ENCODE data around the gene LBH. TPM values are rescaled to one million over a fixed set of nuclear protein-coding genes. Genes with fewer than 3 reads are reported as not detected.
"Not testable (repeated sequence)": the region's sequence is repeated elsewhere in the genome, so short reads cannot be mapped to it uniquely, and the experiment has no call there.

The LBH gene
- total and polyA plus RNA-seq, 5 donors from 2014 or later: 215 to 299 (median 232) TPM

- H3K27me3 ChIP-seq (ENCODE audit: control insufficient read depth, insufficient read depth, low read length): no peaks in the 10 kb centered on the region
- Mint-ChIP-seq H3K4me3 (peak overlapping the region; percentile 23 to 84 (median 82)), H3K4me1 (peaks cover 22 to 76% (median 42%) of the 10 kb centered on the region in 4 donors), H3K9me3 (peaks cover 0 to 4% (median 0%) of the 10 kb centered on the region in 7 donors), H3K27me3 (no peaks in the 10 kb centered on the region), H3K27ac (peak overlapping the region; percentile 90 to 99 (median 99)), H3K36me3 (no peaks in the 10 kb centered on the region)
- peak overlapping the region; percentile 78 for H3K27ac ChIP-seq (ENCODE audit: insufficient read depth, low read length, poor library complexity, severe bottlenecking)
- H3K4me3 ChIP-seq (ENCODE audit: low read depth, low read length): peak overlapping the region; percentile 58
- H3K9me3 ChIP-seq (ENCODE audit: control insufficient read depth in 2 of 2, low read length in 2 of 2): no peaks in the 10 kb centered on the region
- peak in 2 of 3 donors; percentile 11 to 53 for DNase-seq
- ATAC-seq (ENCODE audit: low read depth in 2 of 2): no peak
- peaks cover 42% of the 10 kb centered on the region for H3K4me1 ChIP-seq (ENCODE audit: control insufficient read depth, insufficient read depth, low read length, poor library complexity, severe bottlenecking)
- H3K36me3 ChIP-seq (ENCODE audit: control insufficient read depth, insufficient read depth, low read length): no peaks in the 10 kb centered on the region
These were observed 36.0 kb downstream of the LBH start for GRCh38 chr2:30267161-30267975.

GRCh38 chr2:30268296-30268871, 37.0 kb downstream of the LBH start:
- Mint-ChIP-seq H3K4me1 (peaks cover 22 to 72% (median 45%) of the 10 kb centered on the region in 4 donors), H3K27ac (peak overlapping the region in 2 of 3 donors; percentile 75 to 90), H3K36me3 (no peaks in the 10 kb centered on the region), H3K27me3 (no peaks in the 10 kb centered on the region), H3K4me3 (peak overlapping the region in 2 of 4 donors; percentile 21 to 80), H3K9me3 (no peaks in the 10 kb centered on the region)
- Histone ChIP-seq H3K36me3 (ENCODE audit: control insufficient read depth, insufficient read depth, low read length) (no peaks in the 10 kb centered on the region), H3K9me3 (ENCODE audit: control insufficient read depth in 2 of 2, low read length in 2 of 2) (no peaks in the 10 kb centered on the region), H3K27ac (ENCODE audit: insufficient read depth, low read length, poor library complexity, severe bottlenecking) (no peak overlapping the region), H3K4me1 (ENCODE audit: control insufficient read depth, insufficient read depth, low read length, poor library complexity, severe bottlenecking) (peaks cover 42% of the 10 kb centered on the region), H3K27me3 (ENCODE audit: control insufficient read depth, insufficient read depth, low read length) (no peaks in the 10 kb centered on the region), H3K4me3 (ENCODE audit: low read depth, low read length) (no peak overlapping the region)
- DNase-seq (no peak), ATAC-seq (ENCODE audit: low read depth in 2 of 2) (no peak)

- H3K4me3 ChIP-seq (ENCODE audit: low read depth, low read length); H3K27me3 ChIP-seq (ENCODE audit: control insufficient read depth, insufficient read depth, low read length); H3K9me3 Mint-ChIP-seq; H3K36me3 Mint-ChIP-seq; H3K36me3 ChIP-seq (ENCODE audit: control insufficient read depth, insufficient read depth, low read length); H3K27ac ChIP-seq (ENCODE audit: insufficient read depth, low read length, poor library complexity, severe bottlenecking); DNase-seq; H3K4me3 Mint-ChIP-seq; H3K9me3 ChIP-seq (ENCODE audit: control insufficient read depth in 2 of 2, low read length in 2 of 2); ATAC-seq (ENCODE audit: low read depth in 2 of 2); H3K27me3 Mint-ChIP-seq: not testable (repeated sequence)
- H3K4me1 ChIP-seq (ENCODE audit: control insufficient read depth, insufficient read depth, low read length, poor library complexity, severe bottlenecking): peaks cover 39% of the 10 kb centered on the region
- Mint-ChIP-seq H3K27ac (peak overlapping the region; percentile 67 to 73 (median 69)), H3K4me1 (peaks cover 22 to 74% (median 45%) of the 10 kb centered on the region in 4 donors)
These were observed 37.9 kb downstream of the LBH start for GRCh38 chr2:30269114-30269770.

GRCh38 chr2:30269771-30270145, 38.4 kb downstream of the LBH start:
- Histone ChIP-seq H3K27me3 (ENCODE audit: control insufficient read depth, insufficient read depth, low read length) (no peaks in the 10 kb centered on the region), H3K4me1 (ENCODE audit: control insufficient read depth, insufficient read depth, low read length, poor library complexity, severe bottlenecking) (peaks cover 35% of the 10 kb centered on the region), H3K27ac (ENCODE audit: insufficient read depth, low read length, poor library complexity, severe bottlenecking) (no peak overlapping the region), H3K9me3 (ENCODE audit: control insufficient read depth in 2 of 2, low read length in 2 of 2) (no peaks in the 10 kb centered on the region), H3K4me3 (ENCODE audit: low read depth, low read length) (no peak overlapping the region), H3K36me3 (ENCODE audit: control insufficient read depth, insufficient read depth, low read length) (no peaks in the 10 kb centered on the region)
- Mint-ChIP-seq H3K36me3 (no peaks in the 10 kb centered on the region), H3K27me3 (no peaks in the 10 kb centered on the region), H3K4me3 (no peak overlapping the region), H3K4me1 (peaks cover 22 to 72% (median 43%) of the 10 kb centered on the region in 4 donors), H3K9me3 (no peaks in the 10 kb centered on the region), H3K27ac (peak overlapping the region; percentile 41 to 69 (median 67))
- ATAC-seq (ENCODE audit: low read depth in 2 of 2) (no peak), DNase-seq (no peak)

- H3K36me3 Mint-ChIP-seq: no peaks in the 10 kb centered on the region
- Histone ChIP-seq H3K27ac (ENCODE audit: insufficient read depth, low read length, poor library complexity, severe bottlenecking) (no peak overlapping the region), H3K9me3 (ENCODE audit: control insufficient read depth in 2 of 2, low read length in 2 of 2) (no peaks in the 10 kb centered on the region), H3K4me3 (ENCODE audit: low read depth, low read length) (no peak overlapping the region), H3K27me3 (ENCODE audit: control insufficient read depth, insufficient read depth, low read length) (no peaks in the 10 kb centered on the region), H3K4me1 (ENCODE audit: control insufficient read depth, insufficient read depth, low read length, poor library complexity, severe bottlenecking) (peaks cover 33% of the 10 kb centered on the region), H3K36me3 (ENCODE audit: control insufficient read depth, insufficient read depth, low read length) (no peaks in the 10 kb centered on the region)
- peaks cover 22 to 68% (median 43%) of the 10 kb centered on the region in 4 donors for H3K4me1 Mint-ChIP-seq
- ATAC-seq (ENCODE audit: low read depth in 2 of 2) (no peak), DNase-seq (no peak)
- peak overlapping the region in 2 of 3 donors; percentile 67 to 69 for H3K27ac Mint-ChIP-seq
- no peak overlapping the region for H3K4me3 Mint-ChIP-seq
- H3K27me3 Mint-ChIP-seq: no peaks in the 10 kb centered on the region
- H3K9me3 Mint-ChIP-seq: no peaks in the 10 kb centered on the region
These were observed 38.8 kb downstream of the LBH start for GRCh38 chr2:30270166-30270565.

GRCh38 chr2:30271301-30271700, 40.0 kb downstream of the LBH start:
- Mint-ChIP-seq H3K27ac (peak overlapping the region; percentile 27 to 93 (median 72)), H3K4me1 (peaks cover 17 to 57% (median 33%) of the 10 kb centered on the region in 4 donors), H3K4me3 (no peak overlapping the region), H3K27me3 (no peaks in the 10 kb centered on the region), H3K36me3 (no peaks in the 10 kb centered on the region), H3K9me3 (no peaks in the 10 kb centered on the region)
- H3K4me1 ChIP-seq (ENCODE audit: control insufficient read depth, insufficient read depth, low read length, poor library complexity, severe bottlenecking): peaks cover 22% of the 10 kb centered on the region
- no peak for DNase-seq
- H3K4me3 ChIP-seq (ENCODE audit: low read depth, low read length): no peak overlapping the region
- no peaks in the 10 kb centered on the region for H3K9me3 ChIP-seq (ENCODE audit: control insufficient read depth in 2 of 2, low read length in 2 of 2)
- H3K27me3 ChIP-seq (ENCODE audit: control insufficient read depth, insufficient read depth, low read length): no peaks in the 10 kb centered on the region
- no peak overlapping the region for H3K27ac ChIP-seq (ENCODE audit: insufficient read depth, low read length, poor library complexity, severe bottlenecking)
- H3K36me3 ChIP-seq (ENCODE audit: control insufficient read depth, insufficient read depth, low read length): no peaks in the 10 kb centered on the region
- no peak for ATAC-seq (ENCODE audit: low read depth in 2 of 2)

GRCh38 chr2:30272286-30272685, 41.0 kb downstream of the LBH start:
- peak overlapping the region in 1 of 4 donors; percentile 8 for H3K4me3 Mint-ChIP-seq
- no peaks in the 10 kb centered on the region for H3K36me3 Mint-ChIP-seq
- peaks cover 9 to 54% (median 28%) of the 10 kb centered on the region in 4 donors for H3K4me1 Mint-ChIP-seq
- no peaks in the 10 kb centered on the region for H3K27me3 Mint-ChIP-seq
- Histone ChIP-seq H3K27me3 (ENCODE audit: control insufficient read depth, insufficient read depth, low read length) (no peaks in the 10 kb centered on the region), H3K4me1 (ENCODE audit: control insufficient read depth, insufficient read depth, low read length, poor library complexity, severe bottlenecking) (peaks cover 15% of the 10 kb centered on the region), H3K27ac (ENCODE audit: insufficient read depth, low read length, poor library complexity, severe bottlenecking) (no peak overlapping the region), H3K36me3 (ENCODE audit: control insufficient read depth, insufficient read depth, low read length) (no peaks in the 10 kb centered on the region), H3K9me3 (ENCODE audit: control insufficient read depth in 2 of 2, low read length in 2 of 2) (no peaks in the 10 kb centered on the region), H3K4me3 (ENCODE audit: low read depth, low read length) (no peak overlapping the region)
- H3K27ac Mint-ChIP-seq: no peak overlapping the region
- DNase-seq (no peak), ATAC-seq (ENCODE audit: low read depth in 2 of 2) (no peak)
- no peaks in the 10 kb centered on the region for H3K9me3 Mint-ChIP-seq

Data from CD4-positive, CD25-positive, alpha-beta regulatory T cell (primary cell).